MM.1S (cell line): ENCODE measurements around the gene DNAI2.

Source experiments
- CTCF ChIP-seq: fragments of 300-600 bp; sonication (generic); IDR thresholded peaks from 2 replicates; pipeline ENCODE4 v1.5.1; 2016; ENCODE audit warnings: antibody characterized with exemption, low read length, mixed read lengths
- EZH2phosphoT487 ChIP-seq: fragments of 300-600 bp; sonication (generic); IDR thresholded peaks from 2 replicates; pipeline ENCODE4 v1.6.1; 2018; ENCODE audit warnings: antibody characterized with exemption, low read length

- TF ChIP-seq CTCF (no peak), EZH2phosphoT487 (no peak)
Measured at GRCh38 chr17:74259667-74260524, 14.1 kb upstream of the DNAI2 start.
